Bladder microvascular endothelial cell (primary cell): ENCODE results near the gene CD164. TPM values are rescaled to one million over a fixed set of nuclear protein-coding genes. Genes with fewer than 3 reads are reported as not detected.

ENCODE experiments used
- total RNA-seq: library from RNA; depleted of rRNA; stranded (reverse); fragments of >200 nt; gene quantifications from 2 replicates; pipeline ENCODE4 v1.2.3, GENCODE V29; 2014

The CD164 gene
- 72.4 and 139 TPM in 2 replicates for total RNA-seq

DNA sequence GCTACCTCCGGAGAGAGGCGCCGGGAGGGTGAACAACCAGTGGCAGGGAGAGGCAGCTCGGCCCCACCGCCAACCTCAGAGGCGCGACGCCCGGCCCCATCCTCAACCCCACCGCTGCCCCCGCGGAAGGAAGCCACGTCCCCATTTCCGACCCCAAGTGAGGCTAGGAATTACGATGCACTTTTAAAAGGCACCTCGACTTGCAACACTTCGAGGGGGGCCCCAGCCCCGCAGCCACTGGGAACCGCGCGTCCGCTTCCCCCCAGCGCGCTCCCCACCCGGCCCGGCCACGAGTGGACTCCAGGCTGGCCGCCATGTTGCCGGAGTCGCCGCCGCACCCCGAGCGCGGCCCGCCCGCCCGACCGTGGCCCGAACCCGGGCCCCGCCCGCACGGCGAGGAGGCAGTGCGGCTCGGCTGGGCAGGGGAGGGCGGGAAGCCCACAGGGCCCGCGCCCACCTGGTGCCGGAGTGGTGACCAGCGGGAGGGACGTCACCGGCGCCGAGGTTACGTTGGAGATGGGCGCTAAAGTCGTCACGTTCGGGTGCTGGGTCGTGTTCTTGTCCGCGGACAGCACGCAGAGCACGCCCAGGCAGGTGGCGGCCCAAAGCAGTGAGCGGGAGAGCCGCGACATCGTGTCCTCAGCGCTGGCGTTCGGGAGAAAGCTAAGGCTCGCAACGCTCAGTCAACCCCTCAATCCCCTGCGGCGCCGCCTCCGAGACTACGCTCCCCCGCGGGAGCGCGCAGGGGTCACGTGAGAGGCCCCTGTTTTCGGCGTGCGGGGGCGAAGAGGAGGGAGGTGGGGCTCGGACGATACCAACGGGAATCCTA, at the start of gene CD164:
Gene CD164, minus strand, starts transcription at position 721 of the 829 bp plus-strand sequence. Its CDS starts 89 bp downstream, at position 632.

Other genes starting within 250 kb of the CD164 start
- 0.16 and 0.82 TPM in 2 replicates for gene PPIL6, start 58.2 kb upstream of the CD164 start, total RNA-seq
- gene SMPD2, start 58.3 kb upstream of the CD164 start, total RNA-seq = 7.1 and 8.7 TPM in 2 replicates
- gene MICAL1, start 73.3 kb upstream of the CD164 start, total RNA-seq = 21.1 and 28.3 TPM in 2 replicates
- gene ZBTB24, start 100.8 kb upstream of the CD164 start, total RNA-seq = 3.6 and 6.2 TPM in 2 replicates